SKM-1 (cell line): ENCODE data around the gene SFTPA1.
"Not testable (repeated sequence)": the region's sequence is repeated elsewhere in the genome, so short reads cannot be mapped to it uniquely, and the experiment has no call there.

ENCODE experiments used
- DNase-seq: peaks from one replicate; lab custom pipeline; 2025; ENCODE audit not compliant: unreplicated experiment; lab: John Stamatoyannopoulos, UW

Gene SFTPA1

GRCh38 chr10:79610601-79611191, at the start of gene SFTPA1:
Gene SFTPA1 (plus strand): TSS chr10:79610939. CDS start chr10:79611826, 887 bp downstream.
- DNase-seq = no peak

GRCh38 chr10:79561257-79561656, 49.5 kb upstream of the SFTPA1 start:
- DNase-seq = no peak

- peak; percentile 4 for DNase-seq
Measured at GRCh38 chr10:79562135-79562756, 48.5 kb upstream of the SFTPA1 start.

GRCh38 chr10:79563426-79563825, 47.3 kb upstream of the SFTPA1 start:
- no peak for DNase-seq

- DNase-seq = not testable (repeated sequence)
Measured at GRCh38 chr10:79570624-79571023, 40.1 kb upstream of the SFTPA1 start.

- DNase-seq = no peak
Measured at GRCh38 chr10:79579361-79579760, 31.4 kb upstream of the SFTPA1 start.

- DNase-seq = no peak
Measured at GRCh38 chr10:79581044-79581443, 29.7 kb upstream of the SFTPA1 start.

- no peak for DNase-seq
Measured at GRCh38 chr10:79582096-79582495, 28.6 kb upstream of the SFTPA1 start.

- not testable (repeated sequence) for DNase-seq
Measured at GRCh38 chr10:79582954-79583353, 27.8 kb upstream of the SFTPA1 start.

GRCh38 chr10:79583488-79584024, 27.2 kb upstream of the SFTPA1 start:
- no peak for DNase-seq

- DNase-seq = no peak
Measured at GRCh38 chr10:79585870-79586527, 24.7 kb upstream of the SFTPA1 start.

GRCh38 chr10:79586933-79587332, 23.8 kb upstream of the SFTPA1 start:
- no peak for DNase-seq

- peak; percentile 2 for DNase-seq
Measured at GRCh38 chr10:79588800-79589199, 21.9 kb upstream of the SFTPA1 start.

GRCh38 chr10:79593377-79593776, 17.4 kb upstream of the SFTPA1 start:
- no peak for DNase-seq

GRCh38 chr10:79594565-79594964, 16.2 kb upstream of the SFTPA1 start:
- DNase-seq = not testable (repeated sequence)

- DNase-seq = no peak
Measured at GRCh38 chr10:79595510-79595909, 15.2 kb upstream of the SFTPA1 start.

GRCh38 chr10:79599644-79600043, 11.1 kb upstream of the SFTPA1 start:
- not testable (repeated sequence) for DNase-seq

- DNase-seq = no peak
Measured at GRCh38 chr10:79601939-79602338, 8.8 kb upstream of the SFTPA1 start.

GRCh38 chr10:79602953-79603352, 7.8 kb upstream of the SFTPA1 start:
- DNase-seq = no peak

GRCh38 chr10:79604294-79604693, 6.4 kb upstream of the SFTPA1 start:
- no peak for DNase-seq

- DNase-seq = no peak
Measured at GRCh38 chr10:79605308-79605707, 5.4 kb upstream of the SFTPA1 start.
